PC-3 (cell line): ENCODE measurements around the gene NELFA. TPM values are rescaled to one million over a fixed set of nuclear protein-coding genes. Genes with fewer than 3 reads are reported as not detected.

Experiments used
- ATAC-seq: fragments of 200-7000 bp; cut with Tn5 transposase; 2 replicates; pipeline ENCODE4 v1.9.1; 2020; ENCODE audit warnings: mild to moderate bottlenecking, moderate library complexity
- BruUV-seq: library from RNA; stranded (reverse); fragments of 400-500 nt; replicated peaks from 2 replicates; lab custom pipeline; 2021; lab: Mats Ljungman, UMichigan
- CTCF ChIA-PET: fragments of 300-600 bp; sonication (Branson Sonifier 250); formaldehyde crosslinking; loops from one replicate; lab custom pipeline; 2022; ENCODE audit warnings: antibody characterized with exemption; lab: Charles Lee
- POLR2A ChIA-PET: fragments of 300-600 bp; sonication (Branson Sonifier 250); formaldehyde crosslinking; loops from one replicate; lab custom pipeline; 2022; ENCODE audit warnings: antibody characterized with exemption; ENCODE audit not compliant: unreplicated experiment; lab: Charles Lee
- DNase-seq: peaks from one replicate; pipeline ENCODE4 v3.0.0-alpha.2; 2015
- H2AFZ ChIP-seq: fragments of 300-600 bp; sonication (generic); 2 replicates; pipeline ENCODE4 v1.6.0; 2016; ENCODE audit warnings: antibody characterized with exemption, low read length
- H3F3A ChIP-seq: fragments of 300-600 bp; sonication (generic); one replicate; pipeline ENCODE4 v1.6.0; 2017; ENCODE audit warnings: antibody characterized with exemption, low read length, control low read depth, mild to moderate bottlenecking; ENCODE audit not compliant: unreplicated experiment
- H3K27ac ChIP-seq: fragments of 300-600 bp; sonication (generic); 2 replicates; pipeline ENCODE4 v1.5.1; 2016; ENCODE audit warnings: mild to moderate bottlenecking, low read length
- H3K27me3 ChIP-seq: fragments of 300-600 bp; sonication (generic); 2 replicates; pipeline ENCODE4 v1.6.1; 2016; ENCODE audit warnings: low read length, mixed read lengths
- H3K36me3 ChIP-seq: fragments of 300-600 bp; sonication (generic); 2 replicates; pipeline ENCODE4 v1.6.1; 2016; ENCODE audit warnings: low read depth, mixed run types, low read length, mixed read lengths
- H3K4me1 ChIP-seq: fragments of 300-600 bp; sonication (generic); 2 replicates; pipeline ENCODE4 v1.5.1; 2016; ENCODE audit warnings: low read length; ENCODE audit not compliant: insufficient read depth
- H3K4me2 ChIP-seq: fragments of 300-600 bp; sonication (generic); 2 replicates; pipeline ENCODE4 v1.6.0; 2016; ENCODE audit warnings: low read length
- H3K4me3 ChIP-seq: fragments of 300-600 bp; sonication (generic); 2 replicates; pipeline ENCODE4 v1.5.1; 2016; ENCODE audit warnings: mild to moderate bottlenecking, low read length, mixed read lengths
- H3K79me2 ChIP-seq: fragments of 300-600 bp; sonication (generic); 2 replicates; pipeline ENCODE4 v1.6.1; 2017; ENCODE audit warnings: low read length, mixed read lengths
- H3K9ac ChIP-seq: fragments of 300-600 bp; sonication (generic); 2 replicates; pipeline ENCODE4 v1.6.0; 2016; ENCODE audit warnings: mild to moderate bottlenecking, low read length
- H3K9me2 ChIP-seq: fragments of 300-600 bp; sonication (generic); replicated peaks from 2 replicates; pipeline ENCODE4 v1.6.1; 2016; ENCODE audit warnings: mixed run types, low read length, mixed read lengths
- H3K9me3 ChIP-seq: fragments of 300-600 bp; sonication (generic); 2 replicates; pipeline ENCODE4 v1.6.1; 2016; ENCODE audit warnings: low read length, mixed read lengths
- H4K20me1 ChIP-seq: fragments of 300-600 bp; sonication (generic); 2 replicates; pipeline ENCODE4 v1.6.1; 2016; ENCODE audit warnings: low read length, mixed read lengths
- EZH2 ChIP-seq: fragments of 300-600 bp; sonication (generic); IDR thresholded peaks from one replicate; pipeline ENCODE4 v1.6.1; 2017; ENCODE audit warnings: antibody characterized with exemption, mild to moderate bottlenecking, low read length; ENCODE audit not compliant: unreplicated experiment
- EZH2phosphoT487 ChIP-seq: fragments of 300-600 bp; sonication (generic); IDR thresholded peaks from 2 replicates; pipeline ENCODE4 v1.6.1; 2018; ENCODE audit warnings: mild to moderate bottlenecking, antibody characterized with exemption, low read length, borderline replicate concordance
- intact Hi-C: fragments of 100-400 bp; cut with micrococcal nuclease; formaldehyde crosslinking; loops from 2 replicates; pipeline ENCODE4 v1.9.0; 2023
- total RNA-seq: library from RNA; depleted of rRNA; stranded (reverse); fragments of >200 nt; gene quantifications from 2 replicates; pipeline ENCODE4 v1.2.3, GENCODE V29; 2014
- TF ChIP-seq, protein P1 (sequence below): fragments of 300-600 bp; sonication (generic); conservative IDR thresholded peaks from 2 replicates; pipeline ENCODE4 v1.5.1; 2017; ENCODE audit warnings: antibody characterized with exemption, low read depth, mild to moderate bottlenecking, low read length

Gene NELFA
- total RNA-seq, 1 experiment from 2014 or later = 30.0 TPM

DNA sequence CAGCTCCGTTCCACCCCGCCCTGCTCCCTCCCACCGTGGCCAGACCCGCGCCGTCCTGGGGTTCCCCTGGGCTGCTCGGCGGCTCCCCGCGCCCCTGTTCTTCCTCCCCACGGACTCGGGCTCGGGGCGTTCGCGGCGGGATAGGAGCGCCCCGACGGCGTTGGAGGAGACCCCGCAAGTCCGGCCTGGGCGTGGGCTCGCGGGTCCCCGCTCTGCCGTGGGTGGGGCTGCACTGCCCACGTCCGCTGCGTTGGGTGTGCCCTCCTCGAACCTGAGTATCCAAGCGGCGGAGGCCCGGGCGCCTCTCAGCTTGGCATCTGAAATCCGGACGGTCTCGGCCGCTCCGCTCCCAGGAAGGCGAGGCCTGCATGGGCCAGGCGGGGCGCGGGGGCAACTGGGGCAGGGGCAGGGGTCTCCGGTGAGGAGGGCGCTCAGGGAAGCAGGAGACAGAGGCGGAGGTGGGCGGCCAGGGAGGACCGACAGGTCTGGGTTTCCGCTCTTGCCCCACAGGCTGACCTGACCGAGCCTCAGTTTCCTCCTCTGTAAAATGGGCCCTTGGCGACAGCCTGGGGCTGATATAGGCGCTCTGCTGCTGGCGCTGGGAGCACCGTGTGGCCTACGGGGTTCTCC, 38.4 kb upstream of the NELFA start:
- Histone ChIP-seq H3K4me1 (peaks cover 7% of the 10 kb centered on the region; the same call in 1 of the 2 replicates), H3K27ac (no peak overlapping the region), H3K4me3 (no peak overlapping the region), H3K9me3 (no peaks in the 10 kb centered on the region), H3K4me2 (no peak overlapping the region), H3K36me3 (no peaks in the 10 kb centered on the region), H3K9ac (no peak overlapping the region), H3K27me3 (no peaks in the 10 kb centered on the region), H3K79me2 (peaks cover 4% of the 10 kb centered on the region; the same call in 1 of the 2 replicates), H3K9me2 (no peaks in the 10 kb centered on the region), H4K20me1 (no peaks in the 10 kb centered on the region), H2AFZ (no peak overlapping the region), H3F3A (no peaks in the 10 kb centered on the region)
- CTCF ChIA-PET = no interaction called here
- no TSS peak for BruUV-seq
- ATAC-seq = no peak
- DNase-seq = no peak
- POLR2A ChIA-PET = no interaction called here
- intact Hi-C loops = no loop called here
- TF ChIP-seq EZH2 (no peak), EZH2phosphoT487 (no peak)

DNA sequence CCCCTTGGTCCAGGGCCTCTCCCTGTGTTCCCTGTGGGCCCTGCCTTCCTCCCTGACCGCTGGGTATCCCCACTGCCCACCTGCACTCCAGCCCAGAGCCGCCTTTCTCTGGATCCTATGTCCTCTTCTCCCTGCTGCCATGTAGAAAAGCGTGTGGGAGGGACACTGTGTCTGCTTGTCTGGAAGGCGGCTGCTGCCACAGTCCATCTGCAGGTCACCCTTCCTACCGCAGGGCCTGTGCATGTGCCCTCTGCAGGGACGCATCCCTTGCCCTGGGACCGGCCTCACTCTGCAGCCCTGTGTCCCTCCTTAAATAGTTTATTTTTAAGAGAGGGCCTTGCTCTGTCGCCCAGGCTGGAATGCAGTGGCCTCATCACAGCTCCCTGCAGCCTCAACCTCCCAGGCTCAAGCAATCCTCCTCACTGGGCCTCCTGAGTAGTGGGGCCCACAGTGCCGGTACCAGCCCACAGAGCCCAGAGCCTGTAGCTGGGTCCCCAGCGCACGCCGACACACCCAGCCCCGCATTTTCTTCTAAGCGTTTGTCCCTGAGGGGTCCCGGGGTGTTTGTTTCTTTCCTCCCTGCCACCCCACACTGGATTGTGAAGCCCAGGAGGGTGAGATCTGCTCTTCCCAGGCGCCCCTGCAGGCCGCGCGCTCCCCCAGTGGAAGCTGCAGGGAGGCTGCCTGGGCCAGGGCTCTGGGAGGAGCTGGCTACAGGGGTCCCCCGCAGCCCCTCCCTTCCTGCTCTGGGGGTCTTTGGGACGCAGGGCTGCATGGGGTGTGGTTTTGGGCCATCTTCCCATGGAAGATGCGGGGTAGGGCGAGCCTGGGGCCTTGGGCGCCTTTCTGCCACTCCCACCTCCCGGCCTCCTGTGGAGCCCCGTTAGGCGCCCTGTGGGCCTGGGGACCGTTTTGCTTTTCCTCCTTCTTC, 37.5 kb upstream of the NELFA start:
- no peaks in the 10 kb centered on the region for H3F3A ChIP-seq
- H3K9ac ChIP-seq = no peak overlapping the region
- ChIA-PET POLR2A (interaction anchor here (0.6 kb wide), 2 partner anchors 102 to 182 kb away, joined by 10 to 15 read pairs; no protein-coding TSS in a partner anchor), CTCF (no interaction called here)
- intact Hi-C loops = no loop called here
- no peak for TF ChIP-seq EZH2
- TF ChIP-seq, protein P1, sequence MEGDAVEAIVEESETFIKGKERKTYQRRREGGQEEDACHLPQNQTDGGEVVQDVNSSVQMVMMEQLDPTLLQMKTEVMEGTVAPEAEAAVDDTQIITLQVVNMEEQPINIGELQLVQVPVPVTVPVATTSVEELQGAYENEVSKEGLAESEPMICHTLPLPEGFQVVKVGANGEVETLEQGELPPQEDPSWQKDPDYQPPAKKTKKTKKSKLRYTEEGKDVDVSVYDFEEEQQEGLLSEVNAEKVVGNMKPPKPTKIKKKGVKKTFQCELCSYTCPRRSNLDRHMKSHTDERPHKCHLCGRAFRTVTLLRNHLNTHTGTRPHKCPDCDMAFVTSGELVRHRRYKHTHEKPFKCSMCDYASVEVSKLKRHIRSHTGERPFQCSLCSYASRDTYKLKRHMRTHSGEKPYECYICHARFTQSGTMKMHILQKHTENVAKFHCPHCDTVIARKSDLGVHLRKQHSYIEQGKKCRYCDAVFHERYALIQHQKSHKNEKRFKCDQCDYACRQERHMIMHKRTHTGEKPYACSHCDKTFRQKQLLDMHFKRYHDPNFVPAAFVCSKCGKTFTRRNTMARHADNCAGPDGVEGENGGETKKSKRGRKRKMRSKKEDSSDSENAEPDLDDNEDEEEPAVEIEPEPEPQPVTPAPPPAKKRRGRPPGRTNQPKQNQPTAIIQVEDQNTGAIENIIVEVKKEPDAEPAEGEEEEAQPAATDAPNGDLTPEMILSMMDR = no peak
- TF ChIP-seq EZH2phosphoT487 = no peak
- peaks cover 7% of the 10 kb centered on the region; the same call in 1 of the 2 replicates for H3K4me1 ChIP-seq
- no peak overlapping the region for H3K27ac ChIP-seq
- ATAC-seq (peak; percentile 3), DNase-seq (no peak)
- H4K20me1 ChIP-seq = no peaks in the 10 kb centered on the region
- H3K27me3 ChIP-seq = no peaks in the 10 kb centered on the region
- no peaks in the 10 kb centered on the region for H3K9me3 ChIP-seq
- BruUV-seq = no TSS peak
- H3K4me3 ChIP-seq = no peak overlapping the region
- no peak overlapping the region for H2AFZ ChIP-seq
- no peaks in the 10 kb centered on the region for H3K9me2 ChIP-seq
- H3K36me3 ChIP-seq = no peaks in the 10 kb centered on the region
- no peak overlapping the region for H3K4me2 ChIP-seq
- peaks cover 4% of the 10 kb centered on the region; the same call in 1 of the 2 replicates for H3K79me2 ChIP-seq

- no peak overlapping the region for H3K9ac ChIP-seq
- ChIA-PET CTCF (no interaction called here), POLR2A (interaction anchor here (0.6 kb wide), 2 partner anchors 101 to 183 kb away, joined by 10 to 15 read pairs; no protein-coding TSS in a partner anchor)
- no peaks in the 10 kb centered on the region for H3F3A ChIP-seq
- ATAC-seq (peak; percentile 72), DNase-seq (peak; percentile 57)
- TF ChIP-seq, protein P1 = no peak
- no peak for TF ChIP-seq EZH2
- no peak for TF ChIP-seq EZH2phosphoT487
- no peaks in the 10 kb centered on the region for H3K36me3 ChIP-seq
- H3K27ac ChIP-seq = no peak overlapping the region
- H3K9me3 ChIP-seq = no peaks in the 10 kb centered on the region
- H4K20me1 ChIP-seq = no peaks in the 10 kb centered on the region
- H3K4me2 ChIP-seq = no peak overlapping the region
- H3K9me2 ChIP-seq = no peaks in the 10 kb centered on the region
- intact Hi-C loops = no loop called here
- no peak overlapping the region for H3K4me3 ChIP-seq
- peaks cover 7% of the 10 kb centered on the region; the same call in 1 of the 2 replicates for H3K4me1 ChIP-seq
- H3K27me3 ChIP-seq = no peaks in the 10 kb centered on the region
- peaks cover 4% of the 10 kb centered on the region; the same call in 1 of the 2 replicates for H3K79me2 ChIP-seq
- no TSS peak for BruUV-seq
- no peak overlapping the region for H2AFZ ChIP-seq
These were observed 36.8 kb upstream of the NELFA start for GRCh38 chr4:2045518-2045951.
